H1 (cell line): ENCODE data around the gene SLC25A11.

Experiments
- CTCF ChIP-seq, 3 experiments: IDR thresholded peaks; 1 replicate in 2 of 3; 2 replicates in 1 of 3; pipeline versions ENCODE4 v1.5.1 to v1.6.1; 2011; ENCODE audit warnings: low read length in 3 of 3, mild to moderate bottlenecking in 3 of 3, inconsistent platforms in 2 of 3, low read depth in 1 of 3, moderate library complexity in 1 of 3; ENCODE audit not compliant: insufficient read depth in 1 of 3; ENCODE audit errors: control extremely low read depth in 1 of 3
- HDAC2 ChIP-seq, 2 experiments: fragments of 300-600 bp in 1 of 2; sonication (generic) in 1 of 2; IDR thresholded peaks; 2 replicates each; pipeline ENCODE4 v1.6.1; 2011 to 2012; ENCODE audit warnings: low read depth in 2 of 2, low read length in 2 of 2, mild to moderate bottlenecking in 2 of 2, moderate library complexity in 2 of 2, borderline replicate concordance in 1 of 2, inconsistent platforms in 1 of 2
- KDM1A ChIP-seq: fragments of 200-600, 300-600 bp; sonication (generic); IDR thresholded peaks from 2 replicates; pipeline ENCODE4 v1.7.1; 2016; ENCODE audit warnings: mild to moderate bottlenecking, low read length, borderline replicate concordance
- SIX5 ChIP-seq: IDR thresholded peaks from 2 replicates; pipeline ENCODE4 v1.6.1; 2011; ENCODE audit warnings: mild to moderate bottlenecking, low read depth, low read length
- TAF1 ChIP-seq: IDR thresholded peaks from 2 replicates; pipeline ENCODE4 v1.6.1; 2011; ENCODE audit warnings: mild to moderate bottlenecking, low read depth, low read length
- ZNF274 ChIP-seq: IDR thresholded peaks from 2 replicates; pipeline ENCODE4 v1.7.0; 2012; ENCODE audit warnings: low read length, borderline replicate concordance; ENCODE audit errors: extremely low read depth

GRCh38 chr17:4919511-4920047 lies 20.3 kb downstream of the SLC25A11 start:
- TF ChIP-seq CTCF (IDR thresholded peaks at IDR 0.05; ENCODE audit: control extremely low read depth in 1 of 3, insufficient read depth in 1 of 3, low read depth in 1 of 3, low read length in 3 of 3) (no peak), HDAC2 (IDR thresholded peaks at IDR 0.05; ENCODE audit: borderline replicate concordance in 1 of 2, low read depth in 2 of 2, low read length in 2 of 2) (no peak), KDM1A (no peak), TAF1 (no peak), ZNF274 (no peak), SIX5 (no peak)
